H1 (cell line): ENCODE results near the gene BLOC1S3. TPM values are rescaled to one million over a fixed set of nuclear protein-coding genes. Genes with fewer than 3 reads are reported as not detected.

Source experiments
- CTCF ChIA-PET: fragments of 300-600 bp; sonication (Branson Sonifier 250); formaldehyde crosslinking; loops from one replicate; lab custom pipeline; 2021; ENCODE audit not compliant: partially characterized antibody; lab: Charles Lee
- POLR2A ChIA-PET: fragments of 300-600 bp; sonication (Branson Sonifier 250); formaldehyde crosslinking; loops from one replicate; lab custom pipeline; 2021; ENCODE audit warnings: inconsistent platforms; ENCODE audit not compliant: partially characterized antibody; lab: Charles Lee
- DNase-seq, 2 experiments: peaks; one replicate each; pipeline versions ENCODE4 v3.0.0 to v3.0.0-alpha.2; 2010 to 2022; ENCODE audit warnings: low spot score in 2 of 2, low read depth in 1 of 2, mixed read lengths in 1 of 2
- FAIRE-seq: peaks from 2 replicates; lab custom pipeline; 2011; peaks lifted over from hg19 to GRCh38; lab: Jason Lieb, UNC
- H2AFZ ChIP-seq: 2 replicates; pipeline ENCODE4 v1.8.1; 2012; ENCODE audit warnings: low read length, inconsistent platforms
- H2AK5ac ChIP-seq: 2 replicates; pipeline ENCODE4 v1.6.1; 2013; ENCODE audit warnings: low read depth, low read length
- H2BK120ac ChIP-seq: replicated peaks from 2 replicates; pipeline ENCODE3; 2013; ENCODE audit warnings: low read depth, low read length, inconsistent platforms
- H2BK12ac ChIP-seq: 2 replicates; pipeline ENCODE4 v1.6.1; 2013; ENCODE audit warnings: low read depth, low read length
- H2BK15ac ChIP-seq: 2 replicates; pipeline ENCODE4 v1.6.1; 2013; ENCODE audit warnings: low read length
- H2BK20ac ChIP-seq: 2 replicates; pipeline ENCODE4 v1.6.1; 2013; ENCODE audit warnings: low read length
- H2BK5ac ChIP-seq: 2 replicates; pipeline ENCODE4 v1.6.1; 2013; ENCODE audit warnings: low read depth, low read length
- H3K14ac ChIP-seq: 2 replicates; pipeline ENCODE4 v1.6.1; 2013; ENCODE audit warnings: inconsistent platforms; ENCODE audit not compliant: insufficient read length
- H3K18ac ChIP-seq: 2 replicates; pipeline ENCODE4 v1.6.1; 2013; ENCODE audit warnings: low read length; ENCODE audit errors: extremely low read depth
- H3K23ac ChIP-seq: 2 replicates; pipeline ENCODE4 v1.6.1; 2013; ENCODE audit warnings: inconsistent platforms; ENCODE audit not compliant: insufficient read length
- H3K23me2 ChIP-seq: 2 replicates; pipeline ENCODE4 v1.6.1; 2013; ENCODE audit warnings: low read depth, low read length
- H3K27ac ChIP-seq: 2 replicates; pipeline ENCODE4 v1.6.1; 2011; ENCODE audit warnings: low read depth, low read length, inconsistent platforms
- H3K27me3 ChIP-seq, 4 experiments: replicated peaks in 1 of 4; 1 replicate in 1 of 4; 2 replicates in 3 of 4; pipeline versions ENCODE4 v1.6.1 to v1.8.1; 2011 to 2013; ENCODE audit warnings: low read length in 3 of 4, mild to moderate bottlenecking in 3 of 4, inconsistent platforms in 2 of 4, mixed read lengths in 2 of 4, moderate library complexity in 1 of 4; ENCODE audit not compliant: control insufficient read depth in 3 of 4, insufficient read depth in 3 of 4; ENCODE audit errors: extremely low read depth in 1 of 4
- H3K36me3 ChIP-seq, 4 experiments: 2 replicates each; pipeline versions ENCODE4 v1.6.1 to v1.8.1; 2011 to 2013; ENCODE audit warnings: mild to moderate bottlenecking in 4 of 4, low read length in 3 of 4, moderate library complexity in 2 of 4, control low read depth in 1 of 4, inconsistent platforms in 1 of 4; ENCODE audit not compliant: insufficient read depth in 4 of 4, control insufficient read depth in 2 of 4
- H3K4ac ChIP-seq: replicated peaks from 2 replicates; pipeline ENCODE3; 2013; ENCODE audit warnings: low read length, low read depth, mixed read lengths, inconsistent platforms; ENCODE audit not compliant: insufficient read length
- H3K4me1 ChIP-seq, 4 experiments: replicated peaks in 1 of 4; 1 replicate in 1 of 4; 2 replicates in 3 of 4; pipeline versions ENCODE4 v1.6.1 to v1.8.1; 2011 to 2013; ENCODE audit warnings: low read length in 3 of 4, inconsistent platforms in 2 of 4, mixed read lengths in 1 of 4; ENCODE audit not compliant: insufficient read depth in 4 of 4, control insufficient read depth in 3 of 4
- H3K4me2 ChIP-seq, 2 experiments: 2 replicates each; pipeline versions ENCODE4 v1.6.1 to v1.8.1; 2011 to 2013; ENCODE audit warnings: low read depth in 2 of 2, low read length in 2 of 2, control low read depth in 1 of 2, inconsistent platforms in 1 of 2, mild to moderate bottlenecking in 1 of 2; ENCODE audit not compliant: insufficient read depth in 1 of 2
- H3K4me3 ChIP-seq, 4 experiments: fragments of 200-600, 300-600 bp in 1 of 4; sonication (generic), shearing (Covaris generic), sonication (Bioruptor Twin) in 1 of 4; 2 replicates each; pipeline versions ENCODE4 v1.5.1 to v1.8.1; 2011 to 2016; ENCODE audit warnings: low read length in 4 of 4, low read depth in 3 of 4, control low read depth in 2 of 4, inconsistent platforms in 2 of 4, mild to moderate bottlenecking in 2 of 4, mixed read lengths in 1 of 4, moderate library complexity in 1 of 4; ENCODE audit not compliant: insufficient read depth in 2 of 4; ENCODE audit errors: extremely low read depth in 1 of 4
- H3K56ac ChIP-seq: replicated peaks from 2 replicates; pipeline ENCODE3; 2013; ENCODE audit warnings: low read depth, mild to moderate bottlenecking, mixed read lengths, low read length, inconsistent platforms; ENCODE audit not compliant: insufficient read length
- H3K79me1 ChIP-seq: 2 replicates; pipeline ENCODE4 v1.6.1; 2013; ENCODE audit warnings: low read depth, low read length, control low read depth
- H3K79me2 ChIP-seq, 2 experiments: 2 replicates each; pipeline versions ENCODE4 v1.6.1 to v1.8.1; 2012 to 2013; ENCODE audit warnings: low read length in 2 of 2, mild to moderate bottlenecking in 2 of 2, inconsistent platforms in 1 of 2; ENCODE audit not compliant: insufficient read depth in 2 of 2, control insufficient read depth in 1 of 2
- H3K9ac ChIP-seq, 4 experiments: replicated peaks in 1 of 4; 1 replicate in 1 of 4; 2 replicates in 3 of 4; pipeline versions ENCODE4 v1.6.1 to v1.8.1; 2011 to 2013; ENCODE audit warnings: low read depth in 3 of 4, low read length in 3 of 4, control low read depth in 2 of 4, mild to moderate bottlenecking in 2 of 4, moderate library complexity in 2 of 4, inconsistent platforms in 1 of 4; ENCODE audit errors: extremely low read depth in 1 of 4
- H3K9me3 ChIP-seq, 2 experiments: 2 replicates each; pipeline versions ENCODE4 v1.6.1 to v1.8.1; 2012 to 2013; ENCODE audit warnings: mild to moderate bottlenecking in 2 of 2, moderate library complexity in 2 of 2, control low read depth in 1 of 2, inconsistent platforms in 1 of 2, low read depth in 1 of 2, low read length in 1 of 2, mixed read lengths in 1 of 2; ENCODE audit not compliant: insufficient read depth in 2 of 2
- H4K20me1 ChIP-seq, 2 experiments: replicated peaks in 1 of 2; 2 replicates each; pipeline versions ENCODE3 to v1.8.1; 2011 to 2013; ENCODE audit warnings: inconsistent platforms in 2 of 2, low read length in 2 of 2, mild to moderate bottlenecking in 1 of 2; ENCODE audit not compliant: insufficient read depth in 2 of 2, control insufficient read depth in 1 of 2
- H4K5ac ChIP-seq: 2 replicates; pipeline ENCODE4 v1.6.1; 2013; ENCODE audit warnings: low read length, low read depth, mixed read lengths, inconsistent platforms; ENCODE audit not compliant: insufficient read length
- H4K8ac ChIP-seq: 2 replicates; pipeline ENCODE4 v1.8.0; 2013; ENCODE audit warnings: mild to moderate bottlenecking, moderate library complexity, low read length, inconsistent platforms; ENCODE audit not compliant: insufficient read depth; ENCODE audit errors: extremely low read depth
- H4K91ac ChIP-seq: replicated peaks from 2 replicates; pipeline ENCODE3; 2013; ENCODE audit warnings: low read length, mixed read lengths, inconsistent platforms; ENCODE audit not compliant: insufficient read length
- CTCF ChIP-seq, 3 experiments: IDR thresholded peaks; 1 replicate in 2 of 3; 2 replicates in 1 of 3; pipeline versions ENCODE4 v1.5.1 to v1.6.1; 2011; ENCODE audit warnings: low read length in 3 of 3, mild to moderate bottlenecking in 3 of 3, inconsistent platforms in 2 of 3, low read depth in 1 of 3, moderate library complexity in 1 of 3; ENCODE audit not compliant: insufficient read depth in 1 of 3; ENCODE audit errors: control extremely low read depth in 1 of 3
- RAD21 ChIP-seq, 2 experiments: IDR thresholded peaks in 1 of 2; conservative IDR thresholded peaks in 1 of 2; 2 replicates each; pipeline ENCODE4 v1.6.1; 2011; ENCODE audit warnings: low read depth in 2 of 2, low read length in 2 of 2, improper control_type of control experiment in 1 of 2, inconsistent platforms in 1 of 2, mild to moderate bottlenecking in 1 of 2, moderate library complexity in 1 of 2
- RBBP5 ChIP-seq: IDR thresholded peaks from 2 replicates; pipeline ENCODE4 v1.7.1; 2012; ENCODE audit warnings: low read depth, mild to moderate bottlenecking, inconsistent platforms, low read length, moderate library complexity, borderline replicate concordance
- TBP ChIP-seq: IDR thresholded peaks from 2 replicates; pipeline ENCODE4 v1.6.1; 2011; ENCODE audit warnings: low read depth, low read length, improper control_type of control experiment
- WGBS, 2 experiments: shearing (Covaris generic) in 1 of 2; methylation state at CpG; one replicate each; pipeline versions ENCODE4 v1.1.6 to v1.1.7; 2013 to 2015; ENCODE audit warnings: low lambda C conversion rate in 2 of 2, mixed read lengths in 2 of 2, inconsistent platforms in 1 of 2, low coverage in 1 of 2, missing lambda C conversion rate in 1 of 2; ENCODE audit not compliant: insufficient replicate concordance in 2 of 2, insufficient coverage in 1 of 2, insufficient read length in 1 of 2; ENCODE audit errors: extremely low coverage in 1 of 2, missing lambda C conversion rate in 1 of 2; 5-methylcytosine and 5-hydroxymethylcytosine counted together
- polyA plus RNA-seq, 7 experiments: library from polyadenylated mRNA; depleted of rRNA in 3 of 7; stranded (reverse) in 5 of 7; unstranded in 2 of 7; fragments of >200 nt in 5 of 7; fragments of 200-250 nt in 2 of 7; gene quantifications; 1 replicate in 5 of 7; 2 replicates in 1 of 7; 4 replicates in 1 of 7; pipeline versions ENCODE4 v1.2.1 to v1.2.3, GENCODE V29; 2011 to 2013; ENCODE audit warnings: missing spikeins in 2 of 7, mixed read lengths in 2 of 7
- total RNA-seq: library from RNA; stranded (reverse); fragmentation: NEBNext Ultra II Directional; extraction: Animal tissue kit (Norgen Biotek cat#: 25700); gene quantifications from 2 replicates; pipeline ENCODE4 v1.2.1, GENCODE V29; 2021

BLOC1S3 gene
- total and polyA plus RNA-seq, 2 of the 8 experiments (the other 6 are each of a cell fraction or from before 2014, with no cell fraction given) = 6.0 to 6.1 TPM

GRCh38 chr19:45200568-45200967, 22.0 kb downstream of the BLOC1S3 start:
- Histone ChIP-seq H3K79me2 (no peaks in the 10 kb centered on the region), H3K56ac (no peak overlapping the region), H3K14ac (no peak overlapping the region), H3K27me3 (no peaks in the 10 kb centered on the region), H4K5ac (no peak overlapping the region), H3K9ac (no peak overlapping the region), H2BK20ac (no peak overlapping the region), H2BK120ac (no peak overlapping the region), H3K79me1 (no peaks in the 10 kb centered on the region), H3K23me2 (no peaks in the 10 kb centered on the region), H3K4me1 (no peaks in the 10 kb centered on the region), H3K18ac (no peak overlapping the region), H2AK5ac (no peak overlapping the region), H3K4me3 (no peak overlapping the region), H2BK15ac (no peak overlapping the region), H2AFZ (no peak overlapping the region), H3K23ac (no peak overlapping the region), H3K4ac (no peak overlapping the region), H4K8ac (no peak overlapping the region), H4K91ac (no peak overlapping the region)
- WGBS, 2 experiments = 74% methylated on average over 4 of the region's 4 CpGs; no CpG with 5 or more reads in 1 of the 2 experiments
- FAIRE-seq = no peak
- DNase-seq = peak in 1 of 2 experiments; percentile 69
- POLR2A ChIA-PET = interaction anchor here (0.7 kb wide), 1 partner anchor 11 kb away, joined by 4 read pairs; no protein-coding TSS in a partner anchor
- TF ChIP-seq TBP = peak; percentile 53; the same call in 1 of the 2 replicates
- TF ChIP-seq CTCF (IDR thresholded peaks at IDR 0.05; ENCODE audit: control extremely low read depth in 1 of 3, insufficient read depth in 1 of 3, low read depth in 1 of 3, low read length in 3 of 3) = peak; percentile 28 to 77 (median 76)
- peak; percentile 92 to 94 for TF ChIP-seq RAD21 (IDR thresholded peaks at IDR 0.05 in 1 of 2, conservative IDR thresholded peaks at IDR 0.05 in 1 of 2; ENCODE audit: low read depth in 2 of 2, low read length in 2 of 2)
- TF ChIP-seq RBBP5 = no peak
- TF ChIP-seq, all 59 proteins: peak for 3
- H3K9me3 ChIP-seq = no peaks in the 10 kb centered on the region
- H2BK12ac ChIP-seq = no peak overlapping the region
- no peak overlapping the region for H3K4me2 ChIP-seq
- CTCF ChIA-PET = interaction anchor here (0.6 to 8.3 kb wide), 41 partner anchors 9 to 1337 kb away, joined by 3 to 106 read pairs (median 4); partner anchors contain the start of genes CKM and EXOC3L2
- H2BK5ac ChIP-seq = no peak overlapping the region
- no peaks in the 10 kb centered on the region for H4K20me1 ChIP-seq
- no peaks in the 10 kb centered on the region for H3K36me3 ChIP-seq
- H3K27ac ChIP-seq = no peak overlapping the region
